GM12878 (cell line): ENCODE data around the gene MRRF. TPM values are rescaled to one million over a fixed set of nuclear protein-coding genes. Genes with fewer than 3 reads are reported as not detected.

ENCODE experiments used
- ATAC-seq: fragments of 200-7000 bp; cut with Tn5 transposase; 3 replicates; pipeline ENCODE4 v1.9.1; 2020; ENCODE audit warnings: mild to moderate bottlenecking, moderate library complexity
- BruUV-seq: library from RNA; stranded (reverse); fragments of 400-500 nt; replicated peaks from 2 replicates; lab custom pipeline; 2021; lab: Mats Ljungman, UMichigan
- CTCF ChIA-PET: fragments of 300-600 bp; sonication (Branson Sonifier 250); formaldehyde crosslinking; extraction: SDS; loops from one replicate; lab custom pipeline; 2021; ENCODE audit warnings: inconsistent platforms; lab: Yijun Ruan, JAX
- POLR2A ChIA-PET: fragments of 350-600 bp; formaldehyde crosslinking; extraction: SDS; loops from one replicate; lab custom pipeline; 2021; ENCODE audit warnings: inconsistent platforms; lab: Charles Lee
- RAD21 ChIA-PET: fragments of 300-600 bp; sonication (Branson Sonifier 250); formaldehyde crosslinking; loops from one replicate; lab custom pipeline; 2023; ENCODE audit warnings: antibody characterized with exemption; ENCODE audit not compliant: unreplicated experiment; lab: Charles Lee
- SMC1A ChIA-PET: fragments of 300-600 bp; sonication (Branson Sonifier 250); formaldehyde crosslinking; loops from one replicate; lab custom pipeline; 2023; ENCODE audit not compliant: unreplicated experiment, uncharacterized antibody; lab: Charles Lee
- DNase-seq: peaks from one replicate; pipeline ENCODE4 v3.0.0-alpha.2; 2011; ENCODE audit warnings: low read depth, low spot score
- FAIRE-seq: peaks from 3 replicates; lab custom pipeline; 2011; peaks lifted over from hg19 to GRCh38; lab: Jason Lieb, UNC
- H2AFZ ChIP-seq: 2 replicates; pipeline ENCODE4 v1.6.0; 2011; ENCODE audit warnings: low read depth, low read length, control low read depth; ENCODE audit not compliant: control insufficient read depth
- H3K27ac ChIP-seq: 2 replicates; pipeline ENCODE4 v1.5.1; 2011; ENCODE audit warnings: control low read depth; ENCODE audit not compliant: control insufficient read depth, insufficient read depth
- H3K27me3 ChIP-seq, 2 experiments: replicated peaks in 1 of 2; 2 replicates each; pipeline versions ENCODE4 v1.6.0 to v1.6.1; 2011; ENCODE audit warnings: low read length in 1 of 2; ENCODE audit not compliant: control insufficient read depth in 2 of 2, insufficient read depth in 2 of 2
- H3K36me3 ChIP-seq, 2 experiments: 2 replicates each; pipeline ENCODE4 v1.5.1; 2011; ENCODE audit warnings: low read length in 1 of 2; ENCODE audit not compliant: control insufficient read depth in 2 of 2, insufficient read depth in 2 of 2
- H3K4me1 ChIP-seq: 2 replicates; pipeline ENCODE4 v1.6.1; 2011; ENCODE audit warnings: mild to moderate bottlenecking, low read length, moderate library complexity, mixed read lengths; ENCODE audit not compliant: control insufficient read depth, insufficient read depth
- H3K4me2 ChIP-seq: 2 replicates; pipeline ENCODE4 v1.6.0; 2011; ENCODE audit warnings: control low read depth; ENCODE audit not compliant: control insufficient read depth, insufficient read depth
- H3K4me3 ChIP-seq: fragments of 200-600 bp; sonication (generic); 2 replicates; pipeline ENCODE4 v1.5.1; 2016
- H3K79me2 ChIP-seq: 2 replicates; pipeline ENCODE4 v1.6.0; 2011; ENCODE audit warnings: low read length; ENCODE audit not compliant: control insufficient read depth, insufficient read depth
- H3K9ac ChIP-seq: 2 replicates; pipeline ENCODE4 v1.8.0; 2011; ENCODE audit warnings: low read length, control low read depth, mixed read lengths; ENCODE audit not compliant: control insufficient read depth, insufficient read depth
- H3K9me3 ChIP-seq: replicated peaks from 3 replicates; pipeline ENCODE4 v1.5.1; 2011; ENCODE audit warnings: mild to moderate bottlenecking, low read length; ENCODE audit not compliant: control insufficient read depth, insufficient read depth
- H4K20me1 ChIP-seq: 2 replicates; pipeline ENCODE4 v1.6.0; 2011; ENCODE audit not compliant: control insufficient read depth, insufficient read depth
- BCL3 ChIP-seq: IDR thresholded peaks from 2 replicates; pipeline ENCODE4 v1.6.1; 2011; ENCODE audit warnings: borderline replicate concordance, low read depth, mild to moderate bottlenecking, moderate library complexity, low read length; ENCODE audit not compliant: insufficient read depth, poor library complexity, severe bottlenecking
- CREM ChIP-seq: IDR thresholded peaks from 2 replicates; pipeline ENCODE4 v1.6.1; 2014; ENCODE audit warnings: antibody characterized with exemption, low read depth
- FOXM1 ChIP-seq: IDR thresholded peaks from 2 replicates; pipeline ENCODE4 v1.6.1; 2012; ENCODE audit warnings: low read depth, mild to moderate bottlenecking, inconsistent platforms, low read length, moderate library complexity
- MAX ChIP-seq: IDR thresholded peaks from 2 replicates; pipeline ENCODE4 v1.6.1; 2012; ENCODE audit warnings: low read depth, low read length, improper control_type of control experiment
- NR2C1 ChIP-seq: fragments of 450-650 bp; IDR thresholded peaks from 2 replicates; pipeline ENCODE4 v1.6.1; 2017; ENCODE audit warnings: antibody characterized with exemption, mild to moderate bottlenecking, moderate library complexity
- SUPT20H ChIP-seq: IDR thresholded peaks from 2 replicates; pipeline ENCODE4 v1.6.1; 2011; ENCODE audit warnings: low read depth, mild to moderate bottlenecking, low read length, moderate library complexity, borderline replicate concordance; ENCODE audit not compliant: control insufficient read depth
- WGBS: methylation state at CpG from one replicate; pipeline ENCODE4 v1.1.6; 2016; ENCODE audit warnings: low lambda C conversion rate; ENCODE audit not compliant: insufficient replicate concordance, insufficient coverage; ENCODE audit errors: missing lambda C conversion rate; 5-methylcytosine and 5-hydroxymethylcytosine counted together
- in situ Hi-C: fragments of 300-500 bp; cut with MboI; formaldehyde crosslinking; loops from 9 replicates; pipeline ENCODE4 v1.14.3; 2018; ENCODE audit warnings: mixed read lengths
- intact Hi-C: fragments of 100-400 bp; cut with micrococcal nuclease; formaldehyde crosslinking; loops from one replicate; pipeline ENCODE4 v1.14.2; 2022; ENCODE audit not compliant: unreplicated experiment
- polyA plus RNA-seq, 11 experiments: library from polyadenylated mRNA; depleted of rRNA in 4 of 11; unstranded in 6 of 11; stranded (reverse) in 5 of 11; fragments of >200 nt; fragmentation: Nextera tagmentation in 4 of 11; fragmentation: Illumina TruSeq in 1 of 11; extraction: Ambion mirVana in 4 of 11; extraction: Trizol in 1 of 11; gene quantifications; 1 replicate in 1 of 11; 2 replicates in 10 of 11; pipeline versions ENCODE4 v1.2.1 to v1.2.3, GENCODE V29; 2011 to 2016; ENCODE audit warnings: inconsistent platforms in 2 of 11, missing spikeins in 2 of 11, low read depth in 1 of 11
- total RNA-seq, 4 experiments: library from RNA; depleted of rRNA in 3 of 4; stranded (reverse); fragments of >200 nt in 3 of 4; fragmentation: Illumina TruSeq in 1 of 4; extraction: Trizol in 1 of 4; gene quantifications; 2 replicates each; pipeline versions ENCODE4 v1.2.1 to v1.2.3, GENCODE V29; 2013 to 2021

Gene MRRF
- total and polyA plus RNA-seq, 10 of the 15 experiments (the other 5 are each of a cell fraction or from before 2014, with no cell fraction given): 64.8 to 112 (median 76.4) TPM

- SMC1A ChIA-PET: no interaction called here
- Histone ChIP-seq H3K9me3 (no peaks in the 10 kb centered on the region), H3K4me1 (no peaks in the 10 kb centered on the region), H2AFZ (no peak overlapping the region), H3K4me3 (no peak overlapping the region), H3K36me3 (peaks cover 9 to 34% of the 10 kb centered on the region in 2 experiments), H4K20me1 (no peaks in the 10 kb centered on the region; the same call in 1 of the 2 replicates), H3K27me3 (no peaks in the 10 kb centered on the region), H3K4me2 (no peak overlapping the region), H3K79me2 (no peaks in the 10 kb centered on the region), H3K27ac (no peak overlapping the region), H3K9ac (no peak overlapping the region)
- ATAC-seq (no peak), DNase-seq (no peak), FAIRE-seq (no peak)
- CTCF ChIA-PET: no interaction called here
- RAD21 ChIA-PET: no interaction called here
- POLR2A ChIA-PET: no interaction called here
- WGBS: 65% methylated on average over 5 of the region's 5 CpGs
- no TSS peak for BruUV-seq
- in situ Hi-C loops (no loop called here), intact Hi-C loops (no loop called here)
- TF ChIP-seq FOXM1 (no peak), NR2C1 (no peak), SUPT20H (no peak), MAX (no peak), BCL3 (no peak), CREM (no peak)
- TF ChIP-seq, all 136 proteins: peak for 0
Measured at GRCh38 chr9:122302237-122303093, 37.8 kb downstream of the MRRF start.
